IPS DF 4.7 (cell line): ENCODE measurements around the gene MAD1L1.

Experiments
- DNase-seq: peaks from one replicate; pipeline ENCODE4 v3.0.0-alpha.2; 2013; ENCODE audit warnings: low spot score; ENCODE audit errors: extremely low read depth

MAD1L1 gene

GRCh38 chr7:2242541-2243429, 10.0 kb upstream of the MAD1L1 start:
- no peak for DNase-seq

GRCh38 chr7:2241580-2242540, 9.1 kb upstream of the MAD1L1 start, which contains the start of the genes MRM2 and NUDT1:
MRM2 (minus strand) TSS chr7:2242205; CDS start chr7:2242169, 36 bp downstream.
NUDT1 (plus strand) TSS chr7:2242226; CDS start chr7:2244575, 2,349 bp downstream.
- DNase-seq: no peak

- no peak for DNase-seq
Measured at GRCh38 chr7:2239242-2239641, 6.5 kb upstream of the MAD1L1 start.

- no peak for DNase-seq
Measured at GRCh38 chr7:2237109-2237602, 4.4 kb upstream of the MAD1L1 start.

GRCh38 chr7:2233926-2234325, 1.2 kb upstream of the MAD1L1 start:
- no peak for DNase-seq

GRCh38 chr7:2231992-2232765, 566 bp downstream of the MAD1L1 start:
- no peak for DNase-seq

- DNase-seq: no peak
Measured at GRCh38 chr7:2230882-2231281, 1.9 kb downstream of the MAD1L1 start.

GRCh38 chr7:2230226-2230625, 2.5 kb downstream of the MAD1L1 start:
- no peak for DNase-seq

GRCh38 chr7:2229467-2229866, 3.3 kb downstream of the MAD1L1 start:
- no peak for DNase-seq

- DNase-seq: no peak
Measured at GRCh38 chr7:2228921-2229320, 3.8 kb downstream of the MAD1L1 start.

- no peak for DNase-seq
Measured at GRCh38 chr7:2227699-2228098, 5.0 kb downstream of the MAD1L1 start.

- no peak for DNase-seq
Measured at GRCh38 chr7:2225830-2226229, 6.9 kb downstream of the MAD1L1 start.

GRCh38 chr7:2225336-2225735, 7.4 kb downstream of the MAD1L1 start:
- no peak for DNase-seq

- DNase-seq: no peak
Measured at GRCh38 chr7:2224934-2225333, 7.8 kb downstream of the MAD1L1 start.

- no peak for DNase-seq
Measured at GRCh38 chr7:2224491-2224928, 8.2 kb downstream of the MAD1L1 start.

GRCh38 chr7:2223321-2223720, 9.4 kb downstream of the MAD1L1 start:
- DNase-seq: no peak

- no peak for DNase-seq
Measured at GRCh38 chr7:2222516-2222915, 10.2 kb downstream of the MAD1L1 start.

GRCh38 chr7:2220954-2221353, 11.8 kb downstream of the MAD1L1 start:
- DNase-seq: no peak

- DNase-seq: no peak
Measured at GRCh38 chr7:2220506-2220905, 12.2 kb downstream of the MAD1L1 start.

GRCh38 chr7:2220030-2220429, 12.7 kb downstream of the MAD1L1 start:
- no peak for DNase-seq

GRCh38 chr7:2219606-2220005, 13.1 kb downstream of the MAD1L1 start:
- no peak for DNase-seq
